KMS-11 (cell line): ENCODE measurements around the gene SYT11.

Experiments
- H2AFZ ChIP-seq: fragments of 200-600 bp; sonication (generic); 2 replicates; pipeline ENCODE4 v1.6.1; 2016; ENCODE audit warnings: antibody characterized with exemption, mixed run types, low read depth
- H3K27ac ChIP-seq: fragments of 200-600 bp; sonication (generic); 2 replicates; pipeline ENCODE4 v1.6.1; 2016; ENCODE audit warnings: mild to moderate bottlenecking, mixed run types
- H3K27me3 ChIP-seq: fragments of 200-600 bp; sonication (generic); 2 replicates; pipeline ENCODE4 v1.6.1; 2017; ENCODE audit warnings: mild to moderate bottlenecking, low read depth, mixed run types, moderate library complexity; ENCODE audit not compliant: insufficient read depth
- H3K36me3 ChIP-seq: fragments of 200-600 bp; sonication (generic); 2 replicates; pipeline ENCODE4 v1.6.1; 2017; ENCODE audit warnings: mild to moderate bottlenecking, mixed run types; ENCODE audit not compliant: insufficient read depth
- H3K4me1 ChIP-seq: fragments of 200-600 bp; sonication (generic); 2 replicates; pipeline ENCODE4 v1.6.1; 2016; ENCODE audit warnings: mild to moderate bottlenecking, low read depth, mixed run types; ENCODE audit not compliant: poor library complexity, severe bottlenecking
- H3K4me2 ChIP-seq: fragments of 200-600 bp; sonication (generic); 2 replicates; pipeline ENCODE4 v1.7.0; 2016; ENCODE audit warnings: mild to moderate bottlenecking, mixed run types
- H3K4me3 ChIP-seq: fragments of 200-600 bp; sonication (generic); IDR thresholded peaks from 2 replicates; pipeline ENCODE4 v1.6.1; 2017; ENCODE audit warnings: low read depth, low read length, mixed read lengths; ENCODE audit not compliant: insufficient read depth
- H3K79me2 ChIP-seq: fragments of 200-600 bp; sonication (generic); 2 replicates; pipeline ENCODE4 v1.6.1; 2016; ENCODE audit warnings: low read depth, mixed run types; ENCODE audit not compliant: insufficient read depth
- H3K9ac ChIP-seq: fragments of 200-600 bp; sonication (generic); 2 replicates; pipeline ENCODE4 v1.6.1; 2016; ENCODE audit warnings: mild to moderate bottlenecking, mixed run types
- H4K20me1 ChIP-seq: fragments of 200-600 bp; sonication (generic); 2 replicates; pipeline ENCODE4 v1.6.1; 2016; ENCODE audit warnings: mild to moderate bottlenecking, mixed run types; ENCODE audit not compliant: insufficient read depth
- CTCF ChIP-seq: fragments of 200-600 bp; sonication (generic); conservative IDR thresholded peaks from 2 replicates; pipeline ENCODE4 v1.6.1; 2017; ENCODE audit warnings: low read depth, mild to moderate bottlenecking, antibody characterized with exemption, low read length, moderate library complexity, mixed read lengths

Gene SYT11

GRCh38 chr1:155859234-155859829 is at the start of gene SYT11:
SYT11 (plus strand) TSS chr1:155859567; CDS start chr1:155859762, 195 bp downstream.
- H3K4me3 ChIP-seq = peak within 1 kb of the TSS; percentile 98
- peak within 1 kb of the TSS; percentile 98 for H3K4me2 ChIP-seq
- H3K27ac ChIP-seq = peak within 1 kb of the TSS; percentile 81
- H3K36me3 ChIP-seq = peaks cover 7% of the 10 kb centered on the region; the same call in 1 of the 2 replicates
- H2AFZ ChIP-seq = peak within 1 kb of the TSS; percentile 75
- H3K27me3 ChIP-seq = no peaks in the 10 kb centered on the region
- peaks cover 43% of the 10 kb centered on the region for H3K4me1 ChIP-seq
- no peaks in the 10 kb centered on the region for H4K20me1 ChIP-seq
- TF ChIP-seq CTCF = no peak
- H3K9ac ChIP-seq = peak within 1 kb of the TSS; percentile 64
- peaks cover 27% of the 10 kb centered on the region for H3K79me2 ChIP-seq

- TF ChIP-seq CTCF = no peak
- H3K36me3 ChIP-seq = peaks cover 21% of the 10 kb centered on the region; the same call in 1 of the 2 replicates
- no peaks in the 10 kb centered on the region for H4K20me1 ChIP-seq
Measured at GRCh38 chr1:155812878-155813277, 46.5 kb upstream of the SYT11 start.

GRCh38 chr1:155813672-155814071 is 45.7 kb upstream of the SYT11 start:
- Histone ChIP-seq H3K36me3 (peaks cover 21% of the 10 kb centered on the region; the same call in 1 of the 2 replicates), H3K79me2 (no peaks in the 10 kb centered on the region), H2AFZ (no peak overlapping the region), H3K4me3 (no peak overlapping the region), H3K27ac (no peak overlapping the region), H3K4me1 (no peaks in the 10 kb centered on the region), H3K9ac (no peak overlapping the region), H3K27me3 (no peaks in the 10 kb centered on the region), H4K20me1 (no peaks in the 10 kb centered on the region), H3K4me2 (no peak overlapping the region)
- no peak for TF ChIP-seq CTCF

More at GRCh38 chr1:155812878-155813277, 46.5 kb upstream of the SYT11 start:
- no peak overlapping the region for H3K9ac ChIP-seq
- H3K27me3 ChIP-seq = no peaks in the 10 kb centered on the region
- H3K27ac ChIP-seq = no peak overlapping the region
- H3K4me1 ChIP-seq = no peaks in the 10 kb centered on the region
- no peak overlapping the region for H3K4me3 ChIP-seq
- no peak overlapping the region for H3K4me2 ChIP-seq
- H2AFZ ChIP-seq = no peak overlapping the region
- no peaks in the 10 kb centered on the region for H3K79me2 ChIP-seq

GRCh38 chr1:155816351-155816750 is 43.0 kb upstream of the SYT11 start:
- Histone ChIP-seq H2AFZ (no peak overlapping the region), H3K9ac (no peak overlapping the region), H3K36me3 (peaks cover 27% of the 10 kb centered on the region; the same call in 1 of the 2 replicates), H3K27ac (no peak overlapping the region), H3K4me1 (no peaks in the 10 kb centered on the region), H3K27me3 (no peaks in the 10 kb centered on the region), H3K4me3 (no peak overlapping the region), H3K4me2 (no peak overlapping the region), H4K20me1 (no peaks in the 10 kb centered on the region), H3K79me2 (no peaks in the 10 kb centered on the region)
- TF ChIP-seq CTCF = no peak
